ENCODE results near the gene EPHA4.

The EPHA4 gene

GRCh38 chr2:221571551-221572218 lies 419 bp downstream of the EPHA4 start:
- no peaks in the 10 kb centered on the region for H3K36me3 ChIP-seq (ENCODE audit: control insufficient read depth, insufficient read depth, low read length)
- TF ChIP-seq CTCF (IDR thresholded peaks at IDR 0.05; ENCODE audit: insufficient read depth, low read length, poor library complexity, severe bottlenecking), result no peak
- peaks cover 6% of the 10 kb centered on the region for H3K27me3 ChIP-seq (replicated peaks; ENCODE audit: control insufficient read depth, insufficient read depth, low read length)
- H3K4me3 ChIP-seq (replicated peaks; ENCODE audit: low read depth, low read length), result peak overlapping the region; percentile 64
- DNase-seq (ENCODE audit: extremely low read depth, insufficient read length), result peak; percentile 28

GRCh38 chr2:221571025-221571550 lies 1.0 kb downstream of the EPHA4 start:
- TF ChIP-seq CTCF (IDR thresholded peaks at IDR 0.05; ENCODE audit: insufficient read depth, low read length, poor library complexity, severe bottlenecking), result no peak
- Histone ChIP-seq H3K4me3 (replicated peaks; ENCODE audit: low read depth, low read length) (peak overlapping the region; percentile 64), H3K27me3 (replicated peaks; ENCODE audit: control insufficient read depth, insufficient read depth, low read length) (peaks cover 6% of the 10 kb centered on the region), H3K36me3 (ENCODE audit: control insufficient read depth, insufficient read depth, low read length) (no peaks in the 10 kb centered on the region)
- peak; percentile 3 for DNase-seq (ENCODE audit: extremely low read depth, insufficient read length)

- Histone ChIP-seq H3K36me3 (ENCODE audit: control insufficient read depth, insufficient read depth, low read length) (no peaks in the 10 kb centered on the region), H3K4me3 (replicated peaks; ENCODE audit: low read depth, low read length) (no peak overlapping the region), H3K27me3 (replicated peaks; ENCODE audit: control insufficient read depth, insufficient read depth, low read length) (peaks cover 6% of the 10 kb centered on the region)
- peak; percentile 9 for TF ChIP-seq CTCF (IDR thresholded peaks at IDR 0.05; ENCODE audit: insufficient read depth, low read length, poor library complexity, severe bottlenecking)
- DNase-seq (ENCODE audit: extremely low read depth, insufficient read length), result peak; percentile 4
These were observed 1.7 kb downstream of the EPHA4 start for GRCh38 chr2:221570321-221570935.

- no peaks in the 10 kb centered on the region for H3K36me3 ChIP-seq (ENCODE audit: control insufficient read depth, insufficient read depth, low read length)
- peaks cover 6% of the 10 kb centered on the region for H3K27me3 ChIP-seq (replicated peaks; ENCODE audit: control insufficient read depth, insufficient read depth, low read length)
- TF ChIP-seq CTCF (IDR thresholded peaks at IDR 0.05; ENCODE audit: insufficient read depth, low read length, poor library complexity, severe bottlenecking), result no peak
- no peak for DNase-seq (ENCODE audit: extremely low read depth, insufficient read length)
- H3K4me3 ChIP-seq (replicated peaks; ENCODE audit: low read depth, low read length), result no peak overlapping the region
These were observed 2.2 kb downstream of the EPHA4 start for GRCh38 chr2:221569871-221570270.

- no peak for DNase-seq (ENCODE audit: extremely low read depth, insufficient read length)
- Histone ChIP-seq H3K36me3 (ENCODE audit: control insufficient read depth, insufficient read depth, low read length) (no peaks in the 10 kb centered on the region), H3K4me3 (replicated peaks; ENCODE audit: low read depth, low read length) (no peak overlapping the region), H3K27me3 (replicated peaks; ENCODE audit: control insufficient read depth, insufficient read depth, low read length) (peaks cover 6% of the 10 kb centered on the region)
- TF ChIP-seq CTCF (IDR thresholded peaks at IDR 0.05; ENCODE audit: insufficient read depth, low read length, poor library complexity, severe bottlenecking), result no peak
These were observed 2.7 kb downstream of the EPHA4 start for GRCh38 chr2:221569425-221569845.
